Fibroblast of lung (primary cell): Measurements from ENCODE around the gene PKD1. TPM values are rescaled to one million over a fixed set of nuclear protein-coding genes. Genes with fewer than 3 reads are reported as not detected.

ENCODE experiments used
- DNase-seq, 2 donors: peaks; one replicate each; pipeline versions ENCODE4 v3.0.0 to v3.0.0-alpha.2; 2010; ENCODE audit warnings: low read depth in 2 of 2
- H2AFZ ChIP-seq: 2 replicates; pipeline ENCODE4 v1.5.1; 2012; ENCODE audit warnings: low read length, control low read depth, inconsistent platforms
- H3K27ac ChIP-seq: 2 replicates; pipeline ENCODE4 v1.5.1; 2011; ENCODE audit warnings: low read length, control low read depth; ENCODE audit not compliant: insufficient read depth
- H3K27me3 ChIP-seq: 2 replicates; pipeline ENCODE4 v1.5.1; 2011; ENCODE audit warnings: mild to moderate bottlenecking, low read length; ENCODE audit not compliant: control insufficient read depth, insufficient read depth
- H3K36me3 ChIP-seq: 2 replicates; pipeline ENCODE4 v1.5.1; 2011; ENCODE audit warnings: low read length; ENCODE audit not compliant: control insufficient read depth, insufficient read depth
- H3K4me1 ChIP-seq: 2 replicates; pipeline ENCODE4 v1.5.1; 2011; ENCODE audit warnings: low read length; ENCODE audit not compliant: control insufficient read depth, insufficient read depth; ENCODE audit errors: extremely low read depth
- H3K4me2 ChIP-seq: 2 replicates; pipeline ENCODE4 v1.5.1; 2011; ENCODE audit warnings: low read length, control low read depth; ENCODE audit not compliant: insufficient read depth; ENCODE audit errors: extremely low read depth
- H3K4me3 ChIP-seq, 4 experiments: fragments of 200-600 bp in 1 of 4; sonication (generic) in 1 of 4; replicated peaks in 1 of 4; 2 replicates each; pipeline ENCODE4 v1.5.1; 2011 to 2016; ENCODE audit warnings: low read length in 4 of 4, low read depth in 3 of 4, mild to moderate bottlenecking in 3 of 4, control low read depth in 2 of 4, inconsistent platforms in 1 of 4, mixed read lengths in 1 of 4; ENCODE audit not compliant: insufficient read depth in 1 of 4; ENCODE audit errors: control extremely low read depth in 1 of 4
- H3K79me2 ChIP-seq: 2 replicates; pipeline ENCODE4 v1.5.1; 2012; ENCODE audit warnings: mild to moderate bottlenecking, low read length, inconsistent platforms; ENCODE audit not compliant: control insufficient read depth, insufficient read depth
- H3K9ac ChIP-seq: 2 replicates; pipeline ENCODE4 v1.5.1; 2011; ENCODE audit warnings: mild to moderate bottlenecking, low read length, control low read depth; ENCODE audit not compliant: insufficient read depth
- H3K9me3 ChIP-seq: 2 replicates; pipeline ENCODE4 v1.5.1; 2012; ENCODE audit warnings: low read depth, low read length; ENCODE audit not compliant: control insufficient read depth, insufficient read depth
- H4K20me1 ChIP-seq: 2 replicates; pipeline ENCODE4 v1.5.1; 2011; ENCODE audit warnings: low read length; ENCODE audit not compliant: control insufficient read depth, insufficient read depth; ENCODE audit errors: extremely low read depth
- CTCF ChIP-seq, 2 donors: IDR thresholded peaks in 1 of 2; conservative IDR thresholded peaks in 1 of 2; 1 replicate in 1 of 2; 2 replicates in 1 of 2; pipeline ENCODE4 v1.5.1; 2011 to 2012; ENCODE audit warnings: low read length in 2 of 2, control low read depth in 1 of 2, inconsistent platforms in 1 of 2, low read depth in 1 of 2, mild to moderate bottlenecking in 1 of 2
- EZH2 ChIP-seq: IDR thresholded peaks from 2 replicates; pipeline ENCODE4 v1.5.1; 2012; ENCODE audit warnings: low read length, control low read depth, mild to moderate bottlenecking; ENCODE audit errors: missing control alignments
- polyA plus RNA-seq, 2 donors: library from polyadenylated mRNA; depleted of rRNA in 1 of 2; stranded (reverse) in 1 of 2; unstranded in 1 of 2; fragments of >200 nt; gene quantifications; 2 replicates each; pipeline ENCODE4 v1.2.1, GENCODE V29; 2011 to 2012; ENCODE audit warnings: missing spikeins in 1 of 2
- total RNA-seq: library from RNA; depleted of rRNA; stranded (reverse); fragments of >200 nt; gene quantifications from 2 replicates; pipeline ENCODE4 v1.2.1, GENCODE V29; 2014

PKD1 gene
- total and polyA plus RNA-seq, 2 donors (not counting 1 experiment from before 2014, with no cell fraction given), result 16.3 to 199 TPM

DNA sequence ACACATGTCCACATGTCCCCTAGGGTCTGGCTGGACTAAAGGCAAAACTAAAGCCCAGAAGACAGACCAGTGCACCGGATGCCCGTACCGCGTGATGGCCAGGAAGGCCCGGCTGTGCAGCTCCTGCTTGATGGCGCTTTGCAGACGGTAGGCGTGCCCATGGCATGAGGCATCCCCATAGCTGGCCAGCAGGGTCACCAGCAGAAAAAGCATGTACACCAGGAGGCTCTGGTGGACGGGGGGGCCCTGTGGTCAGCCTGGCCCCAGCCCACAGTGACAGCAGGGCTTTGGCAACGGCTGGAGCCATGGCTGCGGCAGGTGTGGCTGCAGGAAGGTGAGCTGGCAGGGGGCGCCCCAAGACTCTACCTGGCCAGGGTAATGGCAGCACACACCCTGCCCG lies 42.8 kb downstream of the PKD1 start:
- no peaks in the 10 kb centered on the region for H3K79me2 ChIP-seq
- H3K36me3 ChIP-seq, result peaks cover 64% of the 10 kb centered on the region
- no peak for DNase-seq
- H3K4me2 ChIP-seq, result no peak overlapping the region
- no peak overlapping the region for H3K27ac ChIP-seq
- peaks cover 2% of the 10 kb centered on the region for H3K4me1 ChIP-seq
- no peak overlapping the region for H3K9ac ChIP-seq
- no peaks in the 10 kb centered on the region for H3K9me3 ChIP-seq
- no peak overlapping the region for H2AFZ ChIP-seq
- H3K27me3 ChIP-seq, result no peaks in the 10 kb centered on the region
- TF ChIP-seq CTCF (conservative IDR thresholded peaks at IDR 0.05 in 1 of 2, IDR thresholded peaks at IDR 0.05 in 1 of 2; ENCODE audit: low read depth in 1 of 2, low read length in 2 of 2), result no peak
- no peak for TF ChIP-seq EZH2
- no peaks in the 10 kb centered on the region for H4K20me1 ChIP-seq
- H3K4me3 ChIP-seq, result no peak overlapping the region

DNA sequence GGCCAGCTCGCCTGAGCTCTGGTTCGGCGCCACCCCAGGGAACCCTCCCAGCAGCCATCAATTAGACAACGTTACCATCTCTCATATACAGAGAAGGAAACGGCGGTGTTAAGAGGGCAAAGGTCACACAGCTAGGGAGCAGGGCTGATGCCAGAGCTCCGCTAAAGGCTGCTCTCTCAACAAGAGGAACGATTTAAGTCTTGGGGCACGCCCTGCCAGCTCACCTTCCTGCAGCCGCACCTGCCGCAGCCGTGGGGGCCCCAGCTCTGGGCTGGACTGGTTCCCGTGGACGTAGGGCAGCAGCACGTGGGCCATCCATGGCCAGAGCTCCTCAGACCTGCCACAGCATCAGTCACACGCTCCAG lies 43.5 kb downstream of the PKD1 start:
- DNase-seq, result no peak
- peaks cover 69% of the 10 kb centered on the region for H3K36me3 ChIP-seq
- no peaks in the 10 kb centered on the region for H3K79me2 ChIP-seq
- no peak overlapping the region for H3K4me2 ChIP-seq
- no peak overlapping the region for H3K4me3 ChIP-seq
- H4K20me1 ChIP-seq, result no peaks in the 10 kb centered on the region
- no peaks in the 10 kb centered on the region for H3K27me3 ChIP-seq
- H2AFZ ChIP-seq, result no peak overlapping the region
- H3K27ac ChIP-seq, result no peak overlapping the region
- H3K9ac ChIP-seq, result no peak overlapping the region
- H3K4me1 ChIP-seq, result peaks cover 2% of the 10 kb centered on the region
- H3K9me3 ChIP-seq, result no peaks in the 10 kb centered on the region
- TF ChIP-seq EZH2 (no peak), CTCF (conservative IDR thresholded peaks at IDR 0.05 in 1 of 2, IDR thresholded peaks at IDR 0.05 in 1 of 2; ENCODE audit: low read depth in 1 of 2, low read length in 2 of 2) (no peak)

DNA sequence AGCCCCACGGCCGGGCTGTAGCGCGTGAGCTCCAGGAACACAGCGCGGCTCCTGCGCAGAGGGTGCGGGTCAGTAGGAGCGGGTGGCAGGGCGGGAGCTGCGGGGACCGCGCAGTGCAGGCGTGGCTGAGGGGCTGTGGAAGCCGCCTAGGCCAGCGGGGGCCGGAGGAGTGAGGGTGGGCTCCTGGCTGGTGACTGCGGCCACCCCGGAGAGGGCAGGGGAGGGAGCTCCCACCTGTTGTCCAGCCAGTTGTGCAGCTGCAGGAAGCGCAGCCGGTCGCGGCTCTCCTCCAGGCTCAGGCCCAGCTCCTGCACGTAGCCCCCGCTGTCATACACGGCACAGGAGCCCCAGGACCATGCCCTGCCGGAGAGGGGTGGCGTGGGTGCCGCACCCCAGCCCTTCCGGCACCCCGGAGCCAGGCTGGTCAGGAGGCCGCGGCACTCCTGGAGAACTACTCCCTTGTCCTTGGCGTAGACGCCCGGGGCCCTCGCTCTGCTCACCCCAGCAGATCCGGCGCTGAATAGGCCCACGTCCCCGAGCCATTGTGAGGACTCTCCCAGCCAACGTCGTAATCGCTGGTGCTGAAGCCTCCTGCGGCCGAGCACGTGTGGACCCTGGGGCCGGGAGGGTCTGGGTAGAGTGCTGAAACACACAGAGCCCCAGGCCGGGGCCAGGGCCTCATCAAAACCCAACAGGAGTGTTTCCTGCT lies 44.0 kb downstream of the PKD1 start:
- no peak overlapping the region for H3K9ac ChIP-seq
- no peak overlapping the region for H2AFZ ChIP-seq
- H3K27ac ChIP-seq, result no peak overlapping the region
- peaks cover 70% of the 10 kb centered on the region for H3K36me3 ChIP-seq
- no peaks in the 10 kb centered on the region for H3K27me3 ChIP-seq
- H3K79me2 ChIP-seq, result no peaks in the 10 kb centered on the region
- H3K4me3 ChIP-seq, result no peak overlapping the region
- no peaks in the 10 kb centered on the region for H3K9me3 ChIP-seq
- peaks cover 2% of the 10 kb centered on the region for H3K4me1 ChIP-seq
- DNase-seq, result no peak
- H3K4me2 ChIP-seq, result no peak overlapping the region
- no peaks in the 10 kb centered on the region for H4K20me1 ChIP-seq
- no peak for TF ChIP-seq EZH2
- TF ChIP-seq CTCF (conservative IDR thresholded peaks at IDR 0.05 in 1 of 2, IDR thresholded peaks at IDR 0.05 in 1 of 2; ENCODE audit: low read depth in 1 of 2, low read length in 2 of 2), result no peak
